ENCODE measurements around the gene CNTFR.

GRCh38 chr9:34507556-34507955 lies 82.0 kb downstream of the CNTFR start:
- TF ChIP-seq CTCF (IDR thresholded peaks at IDR 0.05) (no peak), POLR2A (IDR thresholded peaks at IDR 0.05) (no peak)

All from body of pancreas (tissue), 4 donors.